GM15510 (cell line): ENCODE results near the gene DCPS.

Experiments
- POLR2A ChIP-seq: IDR thresholded peaks from 3 replicates; pipeline ENCODE4 v1.6.1; 2011; ENCODE audit warnings: borderline replicate concordance; ENCODE audit not compliant: insufficient read length; ENCODE audit errors: extremely low read depth

The DCPS gene, protein sequence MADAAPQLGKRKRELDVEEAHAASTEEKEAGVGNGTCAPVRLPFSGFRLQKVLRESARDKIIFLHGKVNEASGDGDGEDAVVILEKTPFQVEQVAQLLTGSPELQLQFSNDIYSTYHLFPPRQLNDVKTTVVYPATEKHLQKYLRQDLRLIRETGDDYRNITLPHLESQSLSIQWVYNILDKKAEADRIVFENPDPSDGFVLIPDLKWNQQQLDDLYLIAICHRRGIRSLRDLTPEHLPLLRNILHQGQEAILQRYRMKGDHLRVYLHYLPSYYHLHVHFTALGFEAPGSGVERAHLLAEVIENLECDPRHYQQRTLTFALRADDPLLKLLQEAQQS

DNA sequence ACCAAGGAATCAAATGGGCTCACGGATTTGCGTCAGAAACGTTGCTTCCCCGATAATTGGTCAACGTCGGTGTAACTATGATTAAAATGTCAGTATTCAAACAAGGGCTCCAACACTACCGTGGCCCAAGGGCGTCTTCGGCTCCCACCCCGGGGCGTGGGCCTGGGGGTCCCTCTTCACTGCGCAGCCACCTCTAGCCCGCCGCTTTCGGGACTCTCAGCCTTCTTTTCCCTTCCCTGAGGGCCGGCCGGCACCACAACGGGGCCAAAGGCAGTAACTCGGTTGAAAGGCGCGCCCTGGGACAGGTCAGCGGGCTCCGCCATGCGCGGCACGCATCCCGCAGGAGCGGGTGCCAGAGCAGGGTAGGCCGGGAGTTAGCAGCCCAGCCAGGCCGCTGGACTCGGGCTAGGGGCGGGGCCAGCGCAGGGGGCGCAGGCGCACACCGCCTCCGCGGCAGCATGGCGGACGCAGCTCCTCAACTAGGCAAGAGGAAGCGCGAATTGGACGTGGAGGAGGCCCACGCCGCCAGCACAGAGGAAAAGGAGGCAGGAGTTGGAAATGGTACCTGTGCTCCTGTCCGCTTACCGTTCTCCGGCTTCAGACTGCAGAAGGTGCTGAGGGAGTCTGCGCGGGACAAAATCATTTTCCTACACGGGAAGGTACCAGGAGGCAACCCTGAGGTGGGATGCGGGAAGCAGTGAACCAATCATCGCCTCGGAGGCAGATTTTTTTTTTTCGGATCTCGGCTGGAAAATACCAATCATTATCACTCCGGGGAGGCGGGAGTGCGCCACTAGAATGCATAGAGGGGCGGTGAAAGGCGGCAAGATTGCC, at the start of gene DCPS:
DCPS (plus strand) TSS at position 438 of the 834 bp plus-strand sequence; CDS start at position 459, 21 bp downstream.
- TF ChIP-seq POLR2A: peak; percentile 98

GRCh38 chr11:126254819-126255218, 49.0 kb upstream of the DCPS start:
- TF ChIP-seq POLR2A: no peak

- no peak for TF ChIP-seq POLR2A
Observed at GRCh38 chr11:126256216-126256615, 47.6 kb upstream of the DCPS start.

DNA sequence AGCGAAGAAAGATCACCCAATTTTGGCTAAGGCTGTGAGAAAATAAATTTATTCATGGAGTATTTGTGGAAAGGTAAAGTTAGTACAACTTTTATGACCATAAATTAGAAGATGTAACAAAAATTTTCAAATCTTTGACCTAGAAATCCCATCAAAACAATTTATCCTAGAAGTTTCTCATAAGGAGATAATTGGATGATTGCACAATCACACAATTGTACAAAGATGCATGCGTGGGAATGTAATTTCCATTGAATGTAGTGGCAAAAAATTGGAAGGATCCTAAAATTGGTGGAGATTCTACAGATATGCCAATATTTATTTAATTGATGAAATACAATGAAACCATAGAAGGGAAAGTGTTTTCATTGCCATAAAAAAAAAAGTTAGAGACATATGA, 46.7 kb upstream of the DCPS start:
- no peak for TF ChIP-seq POLR2A

DNA sequence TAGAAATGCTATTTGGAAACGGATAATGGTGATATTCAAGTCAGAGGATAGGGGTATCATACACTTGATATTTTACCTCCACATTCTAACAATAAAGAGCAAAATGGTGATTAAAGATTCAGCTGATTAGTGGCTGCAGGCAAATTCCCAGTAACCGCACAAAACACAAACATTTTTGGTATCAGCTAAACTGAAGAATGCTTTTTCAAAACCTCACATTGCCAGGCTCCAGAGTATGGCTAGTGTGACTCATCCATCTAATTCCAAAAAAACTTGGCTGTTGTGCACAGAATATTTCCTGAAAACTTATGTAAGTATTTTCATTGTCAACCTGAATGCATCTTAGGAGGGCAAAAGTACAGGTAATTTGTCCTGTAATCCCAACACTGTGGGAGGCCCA, 46.1 kb upstream of the DCPS start:
- no peak for TF ChIP-seq POLR2A

DNA sequence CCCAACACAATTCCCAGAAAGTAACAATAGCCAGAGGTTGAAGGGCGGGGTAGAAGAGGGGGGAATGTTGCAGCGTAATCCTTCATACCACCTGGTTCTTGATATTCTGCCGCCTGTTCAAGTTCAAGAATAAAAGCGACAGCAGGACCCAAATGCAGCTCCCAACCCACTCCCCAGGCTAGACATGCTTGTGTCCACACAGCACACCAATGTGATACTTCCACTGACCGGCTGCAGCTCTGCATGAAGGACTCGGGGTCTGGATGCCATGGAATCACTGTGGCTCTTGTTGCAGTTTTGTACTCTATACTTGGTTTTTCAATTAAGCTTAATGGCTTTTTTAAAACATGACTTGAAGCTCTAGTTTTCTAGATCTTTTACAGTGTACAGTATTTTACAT, 41.6 kb upstream of the DCPS start:
- no peak for TF ChIP-seq POLR2A

DNA sequence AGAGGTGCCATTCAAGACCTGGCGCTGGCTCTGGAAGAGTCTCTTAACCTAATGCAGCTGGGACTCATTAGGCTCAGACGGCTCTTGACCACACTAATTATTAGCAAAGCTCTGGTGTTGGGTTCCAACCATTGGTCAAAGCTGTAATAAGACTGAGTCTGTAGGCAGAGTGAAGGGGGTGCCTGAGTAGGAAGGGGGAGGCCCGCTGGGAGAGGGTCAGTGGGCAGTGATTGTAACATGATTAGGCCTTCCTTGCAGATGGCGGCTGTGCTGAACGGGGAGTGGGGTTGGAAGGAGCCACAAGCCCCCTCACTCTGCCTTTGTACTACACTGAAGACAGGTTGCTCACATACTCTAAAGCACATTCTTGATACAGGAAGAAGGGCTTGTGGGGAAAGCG, 40.4 kb upstream of the DCPS start:
- TF ChIP-seq POLR2A: no peak

- TF ChIP-seq POLR2A: no peak
Observed at GRCh38 chr11:126265811-126266210, 38.0 kb upstream of the DCPS start.

DNA sequence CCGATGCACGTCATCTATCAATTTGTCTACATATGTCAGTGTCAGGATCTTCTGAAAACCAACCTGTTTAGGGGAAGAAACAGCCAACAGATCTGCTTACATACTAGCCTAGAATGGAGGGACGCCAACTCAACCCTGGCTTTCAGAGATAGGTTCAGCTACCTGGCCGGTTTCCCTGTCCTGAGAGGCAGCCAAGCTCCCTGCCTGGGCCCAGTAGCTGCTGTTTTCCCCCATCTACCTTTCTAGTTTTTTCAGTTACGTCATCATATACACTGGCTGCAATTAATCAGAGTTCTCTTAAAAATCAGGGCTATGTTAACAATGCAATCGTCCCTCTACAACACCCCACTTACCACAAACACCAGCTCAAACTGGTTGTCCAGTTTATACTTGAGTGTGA, 36.2 kb upstream of the DCPS start:
- no peak for TF ChIP-seq POLR2A

GRCh38 chr11:126268361-126268707, 35.5 kb upstream of the DCPS start:
- no peak for TF ChIP-seq POLR2A

DNA sequence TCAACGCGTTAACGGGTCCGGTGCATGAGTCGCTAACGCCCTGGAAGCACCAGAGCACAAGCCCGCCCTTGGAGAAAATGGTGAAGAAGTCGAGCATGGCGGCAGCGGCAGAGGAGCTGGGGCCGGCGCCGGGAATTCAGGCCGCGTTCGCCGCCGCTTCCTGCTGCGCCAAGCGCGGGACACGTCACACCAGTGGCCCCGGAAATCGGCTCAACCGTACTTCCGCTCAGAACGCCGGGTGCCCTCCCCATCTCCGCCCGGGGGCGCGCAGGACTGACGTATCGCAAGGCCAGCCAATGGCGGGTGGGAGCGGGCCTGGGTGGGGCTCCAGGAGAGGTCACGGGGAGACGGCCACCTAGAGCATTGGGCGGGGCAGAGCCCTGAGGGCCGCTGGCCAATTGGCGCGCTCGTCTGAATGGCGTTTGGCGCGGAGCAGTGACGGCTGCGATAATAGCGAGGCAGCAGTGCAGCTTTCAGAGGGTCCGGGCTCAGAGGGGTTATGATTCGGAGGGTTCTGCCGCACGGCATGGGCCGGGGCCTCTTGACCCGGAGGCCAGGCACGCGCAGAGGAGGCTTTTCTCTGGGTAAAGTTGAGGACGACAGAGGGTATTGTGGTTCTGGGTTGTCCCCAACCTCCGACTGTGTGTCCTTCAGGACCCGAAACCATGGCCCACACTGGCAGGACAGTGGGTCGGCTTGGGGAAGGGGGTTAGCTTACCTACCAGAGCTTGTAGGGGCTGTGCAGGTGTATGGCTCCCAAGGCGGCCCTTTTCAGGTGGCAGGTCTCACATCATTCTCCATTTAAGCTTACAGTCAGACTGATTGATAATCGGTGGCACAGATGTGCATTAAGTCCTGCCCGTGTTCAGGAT, 34.9 kb upstream of the DCPS start, which contains the start of the genes FOXRED1 and SRPRA:
FOXRED1 (plus strand) TSS at position 447 of the 872 bp plus-strand sequence; CDS start at position 500, 53 bp downstream.
SRPRA (minus strand) TSS at position 188 of the 872 bp plus-strand sequence; CDS start at position 97, 91 bp downstream.
- peak; percentile 85 for TF ChIP-seq POLR2A

GRCh38 chr11:126277322-126277721, 26.5 kb upstream of the DCPS start:
- TF ChIP-seq POLR2A: no peak

DNA sequence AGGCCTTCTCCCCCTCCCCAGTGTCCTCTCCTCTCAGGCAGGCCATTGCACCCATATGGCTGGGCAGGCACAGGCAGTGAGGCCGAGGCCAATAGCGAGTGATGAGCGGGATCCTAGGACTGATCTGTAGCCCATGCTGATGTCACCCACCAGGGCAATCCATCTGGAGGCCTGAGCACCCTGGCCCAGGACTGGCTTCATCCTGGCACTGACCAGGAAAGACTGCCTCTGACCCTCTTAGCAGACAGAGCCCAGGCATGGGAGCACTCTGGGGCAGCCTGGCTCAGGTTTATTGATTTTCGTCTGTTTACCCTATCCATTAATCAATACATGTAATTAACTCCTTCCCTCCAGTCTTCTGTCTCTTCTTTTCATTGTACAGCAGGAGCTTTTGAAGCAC, 26.1 kb upstream of the DCPS start:
- no peak for TF ChIP-seq POLR2A

- TF ChIP-seq POLR2A: no peak
Observed at GRCh38 chr11:126279191-126279590, 24.7 kb upstream of the DCPS start.

- no peak for TF ChIP-seq POLR2A
Observed at GRCh38 chr11:126280595-126280994, 23.3 kb upstream of the DCPS start.

DNA sequence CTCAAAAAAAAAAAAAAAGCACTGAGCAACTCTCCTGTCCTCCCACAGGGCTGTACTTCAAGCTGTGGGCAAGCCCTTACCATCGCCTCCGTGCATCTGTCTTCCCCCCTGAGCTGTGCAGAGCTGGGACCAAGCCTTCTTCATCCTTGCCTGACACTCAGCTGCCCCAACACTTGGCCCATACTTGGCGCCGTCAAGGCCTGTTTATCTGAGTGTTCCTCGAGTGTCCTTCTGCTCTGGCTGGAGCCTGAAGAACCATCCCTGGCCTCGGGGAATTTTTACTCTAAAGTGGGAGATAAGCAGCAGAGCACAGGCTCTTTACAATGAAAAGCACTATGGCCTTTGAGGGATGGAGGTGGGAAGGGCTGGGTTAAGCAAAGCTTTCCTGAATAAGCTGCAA, 22.6 kb upstream of the DCPS start:
- TF ChIP-seq POLR2A: no peak

DNA sequence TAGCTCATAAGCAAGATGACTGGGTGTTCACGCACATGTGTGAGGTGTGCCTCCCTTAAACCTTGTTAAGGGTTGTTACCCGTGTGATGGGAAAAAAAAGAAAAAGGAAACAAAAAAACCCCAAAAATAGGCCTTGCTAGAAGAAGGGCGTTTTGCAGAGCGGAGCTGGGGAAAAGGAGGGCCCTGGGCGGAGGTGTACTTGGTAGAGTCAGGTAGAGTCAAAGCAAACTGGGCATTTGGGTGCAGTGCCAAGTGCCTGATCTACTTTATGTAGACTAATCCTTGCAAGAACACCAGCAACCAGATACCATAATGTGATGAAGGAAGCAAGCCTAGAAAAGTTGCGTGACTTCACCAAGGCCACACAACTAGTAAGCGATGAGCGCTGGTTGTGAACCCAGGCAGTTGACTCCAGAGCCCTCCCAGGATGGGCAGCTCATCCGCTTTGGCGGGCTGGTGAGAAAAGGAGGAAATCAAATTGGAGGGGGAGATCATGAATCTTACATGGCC, 22.1 kb upstream of the DCPS start:
- no peak for TF ChIP-seq POLR2A
